HT1080 (cell line): Measurements from ENCODE around the gene SLC25A38. TPM values are rescaled to one million over a fixed set of nuclear protein-coding genes. Genes with fewer than 3 reads are reported as not detected.

Experiments used
- DNase-seq: peaks from one replicate; pipeline ENCODE4 v3.0.0-alpha.2; 2015; ENCODE audit warnings: low read depth
- small RNA-seq: library from RNA; depleted of rRNA; stranded (forward); fragments of <200 nt; gene quantifications from one replicate; pipeline ENCODE3, GENCODE V24; 2014
- total RNA-seq: library from RNA; depleted of rRNA; stranded (reverse); fragments of >200 nt; shearing (Covaris generic); gene quantifications from 2 replicates; pipeline ENCODE4 v1.2.3, GENCODE V29; 2014; rRNA removed

Gene SLC25A38
- total RNA-seq, 1 experiment from 2014 or later: 53.8 TPM

GRCh38 chr3:39433642-39434041, 50.5 kb downstream of the SLC25A38 start:
- peak; percentile 61 for DNase-seq

- peak; percentile 58 for DNase-seq
Measured at GRCh38 chr3:39434574-39434973, 51.4 kb downstream of the SLC25A38 start.

- peak; percentile 78 for DNase-seq
Measured at GRCh38 chr3:39435006-39435748, 52.0 kb downstream of the SLC25A38 start.

GRCh38 chr3:39438880-39439279, 55.7 kb downstream of the SLC25A38 start:
- no peak for DNase-seq

GRCh38 chr3:39440316-39440715, 57.1 kb downstream of the SLC25A38 start:
- no peak for DNase-seq

GRCh38 chr3:39443530-39443929, 60.4 kb downstream of the SLC25A38 start:
- no peak for DNase-seq

GRCh38 chr3:39445927-39446326, 62.8 kb downstream of the SLC25A38 start:
- DNase-seq: no peak

- no peak for DNase-seq
Measured at GRCh38 chr3:39446444-39446843, 63.3 kb downstream of the SLC25A38 start.

Small RNA genes within 50 kb of the gene (small RNA-seq; reads per million reads assigned to genes)
- not detected for gene SNORA6
- not detected for gene SNORA62

Other genes with a start within 250 kb of the SLC25A38 start
- 12.5 and 18.1 TPM in 2 replicates for gene CSRNP1, start 229.8 kb upstream of the SLC25A38 start, total RNA-seq
- gene XIRP1, start 190.8 kb upstream of the SLC25A38 start, total RNA-seq: not detected in 2 replicates
- gene CX3CR1, start 103.3 kb upstream of the SLC25A38 start, total RNA-seq: not detected in 2 replicates
- gene CCR8, start 53.7 kb upstream of the SLC25A38 start, total RNA-seq: not detected in 2 replicates
- 2,701 and 2,964 TPM in 2 replicates for gene RPSA, start 23.4 kb downstream of the SLC25A38 start, total RNA-seq
- not detected in 2 replicates for gene MOBP, start 84.3 kb downstream of the SLC25A38 start, total RNA-seq